Neuronal stem cell (in vitro differentiated cells): ENCODE results near the gene GRIK4.
A peak's percentile ranks its signal among the peaks of the same experiment; 100 is the strongest.

Experiments
- DNase-seq: peaks from one replicate; pipeline ENCODE4 v3.0.0-alpha.2; 2013; ENCODE audit warnings: low spot score
- H2AFZ ChIP-seq: one replicate; pipeline ENCODE4 v1.6.1; 2013; ENCODE audit warnings: mild to moderate bottlenecking, low read length, inconsistent platforms
- H2AK5ac ChIP-seq: 2 replicates; pipeline ENCODE4 v1.6.1; 2013; ENCODE audit warnings: low read depth, mild to moderate bottlenecking, inconsistent platforms, low read length, moderate library complexity, mixed read lengths
- H2BK120ac ChIP-seq: 2 replicates; pipeline ENCODE4 v1.6.1; 2013; ENCODE audit warnings: low read depth, mild to moderate bottlenecking, inconsistent platforms, low read length, moderate library complexity, mixed read lengths
- H2BK12ac ChIP-seq: one replicate; pipeline ENCODE4 v1.6.1; 2013; ENCODE audit warnings: low read length, inconsistent platforms
- H2BK15ac ChIP-seq: 2 replicates; pipeline ENCODE4 v1.6.1; 2013; ENCODE audit warnings: mild to moderate bottlenecking, low read length, inconsistent platforms, mixed read lengths
- H2BK5ac ChIP-seq: one replicate; pipeline ENCODE4 v1.6.1; 2013; ENCODE audit warnings: inconsistent platforms, mild to moderate bottlenecking, low read length, moderate library complexity
- H3K14ac ChIP-seq: one replicate; pipeline ENCODE4 v1.6.1; 2013; ENCODE audit warnings: low read length, inconsistent platforms
- H3K18ac ChIP-seq: 2 replicates; pipeline ENCODE4 v1.6.1; 2013; ENCODE audit warnings: low read length, inconsistent platforms
- H3K23ac ChIP-seq: 2 replicates; pipeline ENCODE4 v1.6.1; 2013; ENCODE audit warnings: low read depth, mild to moderate bottlenecking, mixed read lengths, low read length, inconsistent platforms; ENCODE audit not compliant: poor library complexity
- H3K27ac ChIP-seq: replicated peaks from 3 replicates; pipeline ENCODE4 v1.5.1; 2013; ENCODE audit warnings: low read length, inconsistent platforms
- H3K27me3 ChIP-seq, 3 experiments: 2 replicates each; pipeline ENCODE4 v1.6.1; 2013; ENCODE audit warnings: low read length in 3 of 3, mild to moderate bottlenecking in 2 of 3, inconsistent platforms in 1 of 3, low read depth in 1 of 3, mixed read lengths in 1 of 3, moderate library complexity in 1 of 3; ENCODE audit not compliant: control insufficient read depth in 3 of 3, insufficient read depth in 3 of 3
- H3K36me3 ChIP-seq, 2 donors: replicated peaks in 1 of 2; 2 replicates each; pipeline ENCODE4 v1.6.1; 2013; ENCODE audit warnings: low read length in 2 of 2; ENCODE audit not compliant: control insufficient read depth in 2 of 2, insufficient read depth in 2 of 2
- H3K4ac ChIP-seq: 2 replicates; pipeline ENCODE4 v1.6.1; 2013; ENCODE audit warnings: inconsistent platforms, mild to moderate bottlenecking, low read length, moderate library complexity
- H3K4me1 ChIP-seq, 2 donors: 1 replicate in 1 of 2; 2 replicates in 1 of 2; pipeline ENCODE4 v1.6.1; 2013; ENCODE audit warnings: low read length in 2 of 2, low read depth in 1 of 2; ENCODE audit not compliant: control insufficient read depth in 2 of 2, insufficient read depth in 1 of 2
- H3K4me2 ChIP-seq: one replicate; pipeline ENCODE4 v1.6.1; 2013; ENCODE audit warnings: mild to moderate bottlenecking, low read length, inconsistent platforms; ENCODE audit not compliant: insufficient read depth, poor library complexity, severe bottlenecking
- H3K4me3 ChIP-seq, 2 donors: 2 replicates each; pipeline ENCODE4 v1.5.1; 2013; ENCODE audit warnings: low read length in 2 of 2, mild to moderate bottlenecking in 2 of 2, inconsistent platforms in 1 of 2, moderate library complexity in 1 of 2
- H3K79me1 ChIP-seq: one replicate; pipeline ENCODE4 v1.6.1; 2013; ENCODE audit warnings: low read depth, mild to moderate bottlenecking, inconsistent platforms, low read length, moderate library complexity
- H3K9ac ChIP-seq: one replicate; pipeline ENCODE4 v1.6.1; 2013; ENCODE audit warnings: mild to moderate bottlenecking, low read depth, low read length, inconsistent platforms; ENCODE audit not compliant: poor library complexity
- H3K9me3 ChIP-seq, 2 donors: replicated peaks in 1 of 2; 2 replicates each; pipeline versions ENCODE3 to v1.6.1; 2013; ENCODE audit warnings: low read length in 2 of 2, mild to moderate bottlenecking in 2 of 2, inconsistent platforms in 1 of 2, low read depth in 1 of 2, mixed read lengths in 1 of 2, moderate library complexity in 1 of 2; ENCODE audit not compliant: control insufficient read depth in 2 of 2, insufficient read depth in 1 of 2
- H4K8ac ChIP-seq: one replicate; pipeline ENCODE4 v1.6.1; 2013; ENCODE audit warnings: low read depth, mild to moderate bottlenecking, inconsistent platforms, low read length, moderate library complexity
- H4K91ac ChIP-seq: one replicate; pipeline ENCODE4 v1.6.1; 2013; ENCODE audit warnings: low read length, low read depth, mild to moderate bottlenecking, inconsistent platforms; ENCODE audit not compliant: poor library complexity
- WGBS, 2 donors: extraction: QIAGEN DNeasy Blood & Tissue Kit; methylation state at CpG; one replicate each; pipeline ENCODE4 v1.1.7; 2013; ENCODE audit warnings: missing lambda C conversion rate in 2 of 2, mixed read lengths in 1 of 2; ENCODE audit not compliant: insufficient read length in 2 of 2, insufficient replicate concordance in 1 of 2; ENCODE audit errors: extremely low coverage in 2 of 2; 5-methylcytosine and 5-hydroxymethylcytosine counted together

The GRIK4 gene

DNA sequence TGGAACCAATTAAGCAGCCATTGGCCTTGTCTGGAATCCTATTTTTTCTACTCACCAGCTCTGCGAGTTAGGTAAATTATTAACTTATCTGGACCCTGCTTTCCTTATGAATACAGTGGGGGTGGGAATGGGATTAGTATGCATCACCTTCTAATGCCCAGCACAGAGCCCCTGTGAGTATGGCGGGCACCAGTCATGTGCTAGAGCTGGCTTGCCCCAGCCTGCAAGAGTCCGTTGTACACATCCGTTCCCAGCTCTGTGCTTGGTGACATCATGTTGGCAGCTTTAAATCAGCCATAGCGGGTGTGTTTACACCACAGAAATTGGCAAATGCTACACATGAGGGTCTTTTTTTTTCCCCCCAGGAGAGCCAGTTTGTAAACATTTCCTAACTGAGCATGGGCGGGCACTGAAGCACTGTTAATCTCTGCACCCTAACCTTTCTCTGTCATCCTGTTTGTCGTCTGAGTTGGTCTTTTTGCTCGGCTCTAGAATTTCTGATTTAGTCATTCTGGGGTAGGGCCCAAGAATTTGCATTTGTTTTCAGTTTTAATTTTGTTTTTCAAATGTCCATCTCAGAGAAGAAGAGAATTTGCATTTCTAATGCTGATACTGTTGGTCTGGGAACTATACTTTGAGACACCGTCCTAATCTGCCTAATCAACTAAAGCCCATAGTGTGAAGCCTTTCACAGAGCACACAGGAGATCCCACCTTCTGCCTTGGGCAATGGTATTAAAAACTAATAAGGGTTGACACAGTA is 382.1 kb downstream of the GRIK4 start:
- Histone ChIP-seq H2BK15ac (no peak overlapping the region), H3K79me1 (no peaks in the 10 kb centered on the region), H3K4me1 (no peaks in the 10 kb centered on the region), H3K27me3 (no peaks in the 10 kb centered on the region), H2AFZ (no peak overlapping the region), H3K36me3 (no peaks in the 10 kb centered on the region), H3K9me3 (no peaks in the 10 kb centered on the region), H3K4me2 (no peak overlapping the region), H2AK5ac (no peak overlapping the region), H3K23ac (no peak overlapping the region), H3K9ac (no peak overlapping the region), H2BK120ac (no peak overlapping the region), H4K91ac (no peak overlapping the region), H3K14ac (no peak overlapping the region), H2BK5ac (no peak overlapping the region), H3K4me3 (no peak overlapping the region), H2BK12ac (no peak overlapping the region), H3K27ac (no peak overlapping the region), H3K4ac (no peak overlapping the region), H3K18ac (no peak overlapping the region), H4K8ac (no peak overlapping the region)
- no peak for DNase-seq
- no CpG with 5 or more reads among the region's 9 CpGs for WGBS, 2 donors

DNA sequence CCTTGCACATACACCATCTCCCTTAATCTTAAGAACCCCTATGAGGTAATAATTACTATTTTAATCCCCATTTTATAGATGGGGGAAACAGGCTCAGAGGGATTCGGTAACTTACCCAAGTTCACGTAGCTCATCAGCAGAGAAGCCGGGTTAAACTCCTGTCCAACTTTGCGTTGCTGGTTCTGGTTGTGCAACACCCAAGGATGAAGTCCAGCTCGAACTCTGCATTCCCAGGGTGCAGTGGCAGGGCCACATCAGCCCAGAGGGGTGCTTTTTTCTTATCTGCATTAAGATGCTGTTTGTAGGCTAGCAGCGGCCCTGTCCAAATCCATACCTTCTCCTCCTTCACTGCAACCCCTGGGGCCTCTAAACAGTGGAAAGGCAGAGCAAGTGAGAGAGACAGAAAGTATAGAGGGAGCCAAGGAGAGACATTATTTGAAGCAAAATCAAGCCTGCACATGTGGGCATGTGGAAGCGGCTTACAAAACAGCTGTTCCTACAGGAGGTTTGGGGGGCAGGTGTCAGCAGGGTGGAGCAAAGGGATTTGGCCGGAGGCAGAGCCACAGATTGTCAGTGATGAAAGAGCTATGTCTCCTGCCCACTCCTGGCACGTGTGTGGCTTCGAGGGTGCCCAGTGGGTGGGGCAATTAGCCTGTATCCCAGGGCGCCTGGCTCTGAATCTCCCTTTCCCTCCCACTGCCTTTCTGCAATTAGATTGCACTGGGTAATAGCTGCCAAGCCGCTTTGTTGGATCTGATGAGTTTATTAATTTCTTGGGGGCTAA is 382.8 kb downstream of the GRIK4 start:
- no peak overlapping the region for H3K4me3 ChIP-seq
- no CpG with 5 or more reads among the region's 12 CpGs for WGBS, 2 donors
- H3K27ac ChIP-seq: no peak overlapping the region
- H2BK12ac ChIP-seq: no peak overlapping the region
- no peaks in the 10 kb centered on the region for H3K27me3 ChIP-seq
- no peak overlapping the region for H2BK120ac ChIP-seq
- DNase-seq: no peak
- no peaks in the 10 kb centered on the region for H3K36me3 ChIP-seq
- no peak overlapping the region for H2BK15ac ChIP-seq
- H4K8ac ChIP-seq: no peak overlapping the region
- no peak overlapping the region for H3K4me2 ChIP-seq
- no peaks in the 10 kb centered on the region for H3K9me3 ChIP-seq
- H2AK5ac ChIP-seq: no peak overlapping the region
- no peaks in the 10 kb centered on the region for H3K4me1 ChIP-seq
- H3K14ac ChIP-seq: no peak overlapping the region
- H3K9ac ChIP-seq: no peak overlapping the region
- H3K4ac ChIP-seq: no peak overlapping the region
- H4K91ac ChIP-seq: no peak overlapping the region
- no peak overlapping the region for H2AFZ ChIP-seq
- H3K23ac ChIP-seq: no peak overlapping the region
- no peaks in the 10 kb centered on the region for H3K79me1 ChIP-seq
- peak overlapping the region; percentile 19 for H3K18ac ChIP-seq
- H2BK5ac ChIP-seq: no peak overlapping the region

DNA sequence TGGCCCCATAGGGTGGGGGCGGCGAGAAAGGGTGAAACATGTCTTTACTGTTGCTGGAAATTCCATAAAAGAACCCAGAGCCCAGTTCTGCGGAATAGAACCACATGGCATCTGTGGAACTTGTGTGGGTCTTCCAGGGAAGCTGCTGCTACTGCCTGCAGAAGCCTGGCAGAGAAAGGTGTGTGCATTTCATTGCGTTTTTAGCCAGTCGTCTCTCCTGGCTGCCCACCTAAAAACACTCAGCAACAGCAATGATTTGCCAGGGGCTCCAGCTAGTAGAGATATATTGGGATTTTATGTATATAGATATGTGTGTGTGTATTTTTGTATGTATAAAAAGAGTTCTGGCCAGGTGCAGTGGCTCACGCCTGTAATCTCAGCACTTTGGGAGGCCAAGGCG is 385.1 kb downstream of the GRIK4 start:
- no peak overlapping the region for H3K9ac ChIP-seq
- H3K14ac ChIP-seq: no peak overlapping the region
- no CpG with 5 or more reads among the region's 7 CpGs for WGBS, 2 donors
- no peak overlapping the region for H3K23ac ChIP-seq
- no peaks in the 10 kb centered on the region for H3K79me1 ChIP-seq
- H4K91ac ChIP-seq: no peak overlapping the region
- H3K9me3 ChIP-seq: no peaks in the 10 kb centered on the region
- no peak overlapping the region for H2BK120ac ChIP-seq
- H3K18ac ChIP-seq: no peak overlapping the region
- H2BK5ac ChIP-seq: no peak overlapping the region
- no peak overlapping the region for H2AFZ ChIP-seq
- no peak overlapping the region for H4K8ac ChIP-seq
- H3K36me3 ChIP-seq: no peaks in the 10 kb centered on the region
- no peaks in the 10 kb centered on the region for H3K27me3 ChIP-seq
- H3K27ac ChIP-seq: no peak overlapping the region
- no peak overlapping the region for H2BK12ac ChIP-seq
- H3K4me1 ChIP-seq: peaks cover 0 to 3% of the 10 kb centered on the region in 2 donors
- H2AK5ac ChIP-seq: no peak overlapping the region
- DNase-seq: no peak
- no peak overlapping the region for H3K4me3 ChIP-seq
- no peak overlapping the region for H2BK15ac ChIP-seq
- no peak overlapping the region for H3K4ac ChIP-seq
- no peak overlapping the region for H3K4me2 ChIP-seq

DNA sequence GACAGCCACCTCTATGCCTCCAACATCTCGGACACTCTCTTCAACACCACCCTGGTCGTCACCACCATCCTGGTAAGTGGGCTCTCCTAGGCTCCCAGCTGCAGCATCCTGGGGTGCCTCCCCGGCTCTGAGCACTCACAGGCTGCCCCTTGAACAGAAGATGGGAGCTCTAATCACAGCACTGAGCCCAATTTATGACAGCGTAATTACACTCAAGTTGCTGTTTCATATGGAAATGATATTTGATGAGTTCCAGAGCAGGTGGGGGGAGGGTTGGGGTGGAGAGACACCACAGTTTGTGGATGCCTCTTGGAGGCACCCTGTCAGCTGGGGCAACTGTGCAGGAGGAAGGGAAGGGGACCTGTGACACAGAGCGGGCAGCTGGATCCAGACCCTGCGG is 387.0 kb downstream of the GRIK4 start:
- H3K27ac ChIP-seq: no peak overlapping the region
- peaks cover under 1 to 5% of the 10 kb centered on the region in 2 donors for H3K4me1 ChIP-seq
- H3K4me2 ChIP-seq: no peak overlapping the region
- no peak overlapping the region for H2BK5ac ChIP-seq
- H3K9ac ChIP-seq: peak overlapping the region; percentile 47
- no peak overlapping the region for H2BK120ac ChIP-seq
- no peak overlapping the region for H4K8ac ChIP-seq
- peak overlapping the region; percentile 33 for H2AK5ac ChIP-seq
- H3K4ac ChIP-seq: no peak overlapping the region
- H2BK12ac ChIP-seq: no peak overlapping the region
- H4K91ac ChIP-seq: no peak overlapping the region
- H3K23ac ChIP-seq: peak overlapping the region; percentile 53
- H3K4me3 ChIP-seq: peak overlapping the region in 1 of 2 donors; percentile 23
- no CpG with 5 or more reads among the region's 6 CpGs for WGBS, 2 donors
- H3K9me3 ChIP-seq: no peaks in the 10 kb centered on the region
- H2AFZ ChIP-seq: no peak overlapping the region
- no peak overlapping the region for H3K14ac ChIP-seq
- no peaks in the 10 kb centered on the region for H3K27me3 ChIP-seq
- no peak for DNase-seq
- no peaks in the 10 kb centered on the region for H3K79me1 ChIP-seq
- peak overlapping the region; percentile 62 for H3K18ac ChIP-seq
- H2BK15ac ChIP-seq: no peak overlapping the region
- no peaks in the 10 kb centered on the region for H3K36me3 ChIP-seq
